Measurements from ENCODE around the gene RAPGEF4. TPM values are rescaled to one million over a fixed set of nuclear protein-coding genes. Genes with fewer than 3 reads are reported as not detected.

Gene RAPGEF4
- total and polyA plus RNA-seq, 9 of the 15 experiments (the other 6 are each of a cell fraction or from before 2014, with no cell fraction given) = 0.04 to 0.33 (median 0.13) TPM; not detected in 6

GRCh38 chr2:173090973-173091660 is 355.5 kb downstream of the RAPGEF4 start (continued):
- TF ChIP-seq THAP12 (CRISPR knock-in tag; IDR thresholded peaks at IDR 0.05) = no peak
- TF ChIP-seq KDM4B (IDR thresholded peaks at IDR 0.05; ENCODE audit: borderline replicate concordance in 2 of 2, low read depth in 1 of 2) = no peak
- TF ChIP-seq ZNF347 (CRISPR knock-in tag; IDR thresholded peaks at IDR 0.05; ENCODE audit: low read depth) = no peak
- TF ChIP-seq RB1 (IDR thresholded peaks at IDR 0.05; ENCODE audit: low read depth) = no peak
- TF ChIP-seq E2F5 (CRISPR knock-in tag; IDR thresholded peaks at IDR 0.05) = no peak
- no peak for TF ChIP-seq FOXJ3 (CRISPR knock-in tag; IDR thresholded peaks at IDR 0.05)
- TF ChIP-seq HDAC1 (IDR thresholded peaks at IDR 0.05) = no peak
- TF ChIP-seq FOXJ2 (tag; IDR thresholded peaks at IDR 0.05) = 0 out of 2 replicates have a peak, but pooled peaks have one; percentile 58
- TF ChIP-seq ZKSCAN8 (CRISPR knock-in tag; IDR thresholded peaks at IDR 0.05) = no peak
- TF ChIP-seq POLR2A (conservative IDR thresholded peaks at IDR 0.05) = peak; percentile 42; the same call in 1 of the 2 replicates
- TF ChIP-seq HEY1 (CRISPR knock-in tag; IDR thresholded peaks at IDR 0.05; ENCODE audit: borderline replicate concordance) = no peak
- TF ChIP-seq TCF3 (CRISPR knock-in tag; IDR thresholded peaks at IDR 0.05) = peak; percentile 15; the same call in 1 of the 2 replicates
- TF ChIP-seq ZHX1 (conservative IDR thresholded peaks at IDR 0.05; ENCODE audit: low read length) = no peak
- TF ChIP-seq ZSCAN29 (IDR thresholded peaks at IDR 0.05) = no peak
- no peak for TF ChIP-seq POLR2AphosphoS5 (IDR thresholded peaks at IDR 0.05; ENCODE audit: control insufficient read depth, insufficient read depth, low read depth, low read length)
- TF ChIP-seq CBX3 (IDR thresholded peaks at IDR 0.05; ENCODE audit: borderline replicate concordance in 1 of 2, low read length in 2 of 2) = no peak
- TF ChIP-seq ZBTB1 (CRISPR knock-in tag; IDR thresholded peaks at IDR 0.05; ENCODE audit: borderline replicate concordance, low read depth) = no peak
- no peak for TF ChIP-seq RBM15 (IDR thresholded peaks at IDR 0.05; ENCODE audit: insufficient read depth, low read length)
- no peak for TF ChIP-seq STAT5B (CRISPR knock-in tag; IDR thresholded peaks at IDR 0.05)

All from K562 (cell line).